Activated naive CD4-positive, alpha-beta T cell (primary cell): ENCODE results near the gene FBXL7.

Experiments
- DNase-seq, 4 experiments: peaks; one replicate each; lab custom pipeline; 2025; lab: John Stamatoyannopoulos, UW

Gene FBXL7

GRCh38 chr5:15889001-15889400 lies 389.0 kb downstream of the FBXL7 start:
- no peak for DNase-seq

GRCh38 chr5:15893866-15894265 lies 393.9 kb downstream of the FBXL7 start:
- no peak for DNase-seq

GRCh38 chr5:15897656-15898055 lies 397.7 kb downstream of the FBXL7 start:
- DNase-seq = no peak

GRCh38 chr5:15898641-15899040 lies 398.7 kb downstream of the FBXL7 start:
- no peak for DNase-seq

- DNase-seq = no peak
These were observed 399.5 kb downstream of the FBXL7 start for GRCh38 chr5:15899481-15899880.

- DNase-seq = no peak
These were observed 401.2 kb downstream of the FBXL7 start for GRCh38 chr5:15901151-15901550.

- DNase-seq = no peak
These were observed 402.1 kb downstream of the FBXL7 start for GRCh38 chr5:15902066-15902465.

GRCh38 chr5:15904899-15905830 lies 405.2 kb downstream of the FBXL7 start:
- no peak for DNase-seq

GRCh38 chr5:15914638-15915037 lies 414.7 kb downstream of the FBXL7 start:
- no peak for DNase-seq

- DNase-seq = no peak
These were observed 426.6 kb downstream of the FBXL7 start for GRCh38 chr5:15926586-15926985.

GRCh38 chr5:15927710-15928380 lies 427.9 kb downstream of the FBXL7 start:
- DNase-seq = no peak

- DNase-seq = no peak
These were observed 429.8 kb downstream of the FBXL7 start for GRCh38 chr5:15929611-15930263.

GRCh38 chr5:15932066-15932465 lies 432.1 kb downstream of the FBXL7 start:
- no peak for DNase-seq

- no peak for DNase-seq
These were observed 433.6 kb downstream of the FBXL7 start for GRCh38 chr5:15933259-15934207.

GRCh38 chr5:15936505-15937245 lies 436.7 kb downstream of the FBXL7 start:
- DNase-seq = no peak

- DNase-seq = no peak
These were observed 437.7 kb downstream of the FBXL7 start for GRCh38 chr5:15937708-15938107.

- no peak for DNase-seq
These were observed 438.2 kb downstream of the FBXL7 start for GRCh38 chr5:15938186-15938585.

GRCh38 chr5:15938961-15939360 lies 439.0 kb downstream of the FBXL7 start:
- DNase-seq = no peak

- DNase-seq = no peak
These were observed 440.9 kb downstream of the FBXL7 start for GRCh38 chr5:15940905-15941304.

GRCh38 chr5:15943487-15943886 lies 443.5 kb downstream of the FBXL7 start:
- no peak for DNase-seq

GRCh38 chr5:15946026-15946425 lies 446.0 kb downstream of the FBXL7 start:
- DNase-seq = no peak
